CD14-positive monocyte (primary cell): Measurements from ENCODE around the gene NKIRAS2. TPM values are rescaled to one million over a fixed set of nuclear protein-coding genes. Genes with fewer than 3 reads are reported as not detected.

Experiments
- DNase-seq, 3 donors: peaks; one replicate each; pipeline ENCODE4 v3.0.0-alpha.2; 2011 to 2022
- H2AFZ ChIP-seq: 2 replicates; pipeline ENCODE4 v1.6.0; 2012; ENCODE audit warnings: mild to moderate bottlenecking, low read depth, low read length, inconsistent platforms; ENCODE audit not compliant: insufficient read depth, poor library complexity, severe bottlenecking
- H3K27ac ChIP-seq, 2 donors: 1 replicate in 1 of 2; 2 replicates in 1 of 2; pipeline ENCODE4 v1.5.1; 2012 to 2013; ENCODE audit warnings: low read length in 2 of 2, control low read depth in 1 of 2, inconsistent platforms in 1 of 2, low read depth in 1 of 2, mild to moderate bottlenecking in 1 of 2
- H3K27me3 ChIP-seq, 2 donors: one replicate each; pipeline versions ENCODE4 v1.6.0 to v1.6.1; 2011 to 2013; ENCODE audit warnings: low read length in 2 of 2; ENCODE audit not compliant: control insufficient read depth in 2 of 2, insufficient read depth in 2 of 2
- H3K36me3 ChIP-seq, 2 donors: replicated peaks in 1 of 2; 1 replicate in 1 of 2; 2 replicates in 1 of 2; pipeline versions ENCODE4 v1.5.1 to v1.6.1; 2012 to 2013; ENCODE audit warnings: low read length in 2 of 2, control low read depth in 1 of 2, inconsistent platforms in 1 of 2, mild to moderate bottlenecking in 1 of 2; ENCODE audit not compliant: insufficient read depth in 2 of 2, control insufficient read depth in 1 of 2
- H3K4me1 ChIP-seq, 2 donors: 1 replicate in 1 of 2; 2 replicates in 1 of 2; pipeline versions ENCODE4 v1.5.1 to v1.6.1; 2012 to 2013; ENCODE audit warnings: low read length in 2 of 2, control low read depth in 1 of 2, inconsistent platforms in 1 of 2, mild to moderate bottlenecking in 1 of 2, moderate library complexity in 1 of 2; ENCODE audit not compliant: insufficient read depth in 2 of 2, control insufficient read depth in 1 of 2
- H3K4me2 ChIP-seq: replicated peaks from 2 replicates; pipeline ENCODE3; 2012; ENCODE audit warnings: low read length, moderate library complexity, mild to moderate bottlenecking; ENCODE audit not compliant: poor library complexity, severe bottlenecking; ENCODE audit errors: extremely low read depth
- H3K4me3 ChIP-seq, 3 experiments: fragments of 200-600 bp in 1 of 3; sonication (generic) in 1 of 3; replicated peaks in 1 of 3; 1 replicate in 2 of 3; 2 replicates in 1 of 3; pipeline ENCODE4 v1.5.1; 2011 to 2013; ENCODE audit warnings: low read length in 3 of 3, mild to moderate bottlenecking in 3 of 3, control low read depth in 2 of 3, low read depth in 2 of 3, inconsistent platforms in 1 of 3, moderate library complexity in 1 of 3
- H3K79me2 ChIP-seq: 2 replicates; pipeline ENCODE4 v1.6.0; 2012; ENCODE audit warnings: mild to moderate bottlenecking, control low read depth, inconsistent platforms, low read length, moderate library complexity; ENCODE audit not compliant: insufficient read depth
- H3K9ac ChIP-seq: 2 replicates; pipeline ENCODE4 v1.6.0; 2017; ENCODE audit warnings: low read length, mild to moderate bottlenecking; ENCODE audit not compliant: insufficient read depth, poor library complexity, severe bottlenecking
- H3K9me3 ChIP-seq, 2 donors: replicated peaks in 1 of 2; 1 replicate in 1 of 2; 2 replicates in 1 of 2; pipeline versions ENCODE4 v1.5.1 to v1.6.1; 2012 to 2013; ENCODE audit warnings: low read length in 2 of 2, control low read depth in 1 of 2; ENCODE audit not compliant: control insufficient read depth in 1 of 2, insufficient read depth in 1 of 2
- H4K20me1 ChIP-seq: 2 replicates; pipeline ENCODE4 v1.6.0; 2012; ENCODE audit warnings: mild to moderate bottlenecking, low read length, control low read depth, moderate library complexity; ENCODE audit not compliant: insufficient read depth
- H3K27ac Mint-ChIP-seq, 7 donors: one replicate each; pipeline ENCODE4 v1.8.0; 2020; ENCODE audit warnings: mild to moderate bottlenecking in 7 of 7, mixed read lengths in 7 of 7, moderate library complexity in 6 of 7, inconsistent platforms in 2 of 7
- H3K27me3 Mint-ChIP-seq, 3 donors: one replicate each; pipeline ENCODE4 v1.8.0; 2021 to 2022; ENCODE audit warnings: low read depth in 3 of 3, mild to moderate bottlenecking in 3 of 3, mixed read lengths in 3 of 3, moderate library complexity in 3 of 3, inconsistent platforms in 1 of 3
- H3K36me3 Mint-ChIP-seq, 2 donors: one replicate each; pipeline ENCODE4 v1.8.0; 2020; ENCODE audit warnings: mixed read lengths in 2 of 2, inconsistent platforms in 1 of 2, mild to moderate bottlenecking in 1 of 2
- H3K4me1 Mint-ChIP-seq: one replicate; pipeline ENCODE4 v1.8.0; 2020; ENCODE audit warnings: mild to moderate bottlenecking, mixed read lengths
- H3K4me3 Mint-ChIP-seq, 2 donors: one replicate each; pipeline ENCODE4 v1.8.0; 2020; ENCODE audit warnings: mild to moderate bottlenecking in 2 of 2, mixed read lengths in 2 of 2, moderate library complexity in 1 of 2
- H3K9me3 Mint-ChIP-seq, 7 donors: one replicate each; pipeline ENCODE4 v1.8.0; 2020 to 2022; ENCODE audit warnings: mixed read lengths in 7 of 7, mild to moderate bottlenecking in 6 of 7, moderate library complexity in 6 of 7, inconsistent platforms in 2 of 7
- CTCF ChIP-seq: fragments of 200-600 bp; IDR thresholded peaks from one replicate; pipeline ENCODE4 v1.8.0; 2022; ENCODE audit warnings: antibody characterized with exemption, mild to moderate bottlenecking
- WGBS: methylation state at CpG from one replicate; pipeline ENCODE4 v1.1.5; 2013; ENCODE audit warnings: missing lambda C conversion rate; ENCODE audit not compliant: insufficient coverage; 5-methylcytosine and 5-hydroxymethylcytosine counted together
- intact Hi-C, 2 donors: fragments of 100-400 bp; cut with micrococcal nuclease; formaldehyde crosslinking; loops; one replicate each; pipeline versions ENCODE4 v1.15.0 to v1.15.1; 2023
- polyA plus RNA-seq, 3 donors: library from polyadenylated mRNA; depleted of rRNA in 1 of 3; unstranded in 2 of 3; stranded (reverse) in 1 of 3; fragments of 300-500 nt in 2 of 3; fragments of >200 nt in 1 of 3; fragmentation: Illumina TruSeq in 2 of 3; gene quantifications; 1 replicate in 2 of 3; 2 replicates in 1 of 3; pipeline ENCODE4 v1.2.3, GENCODE V29; 2012 to 2021

NKIRAS2 gene
- polyA plus RNA-seq, 3 donors: 51.1 to 77.1 (median 69.9) TPM

- Mint-ChIP-seq H3K36me3 (peaks cover 9 to 12% of the 10 kb centered on the region in 2 donors), H3K9me3 (peaks cover 0 to 6% (median 0%) of the 10 kb centered on the region in 7 donors), H3K4me1 (peaks cover 46% of the 10 kb centered on the region), H3K27ac (peak overlapping the region in 2 of 7 donors; percentile 21 to 60), H3K4me3 (no peak overlapping the region), H3K27me3 (peaks cover 0 to 5% (median 4%) of the 10 kb centered on the region in 3 donors)
- Histone ChIP-seq H3K9ac (no peak overlapping the region), H3K36me3 (no peaks in the 10 kb centered on the region), H3K9me3 (no peaks in the 10 kb centered on the region), H3K79me2 (peaks cover 5% of the 10 kb centered on the region), H3K4me2 (no peak overlapping the region), H3K27ac (no peak overlapping the region), H4K20me1 (no peaks in the 10 kb centered on the region), H3K4me1 (peaks cover 40 to 47% of the 10 kb centered on the region in 2 donors), H3K27me3 (no peaks in the 10 kb centered on the region), H2AFZ (no peak overlapping the region), H3K4me3 (no peak overlapping the region)
- no peak for TF ChIP-seq CTCF
- WGBS: 95% methylated on average over 6 of the region's 7 CpGs
- intact Hi-C loops: loop anchor here (5.0 to 10.0 kb wide), 4 partner anchors 34 to 156 kb away; partner anchors contain the start of genes HCRT (in 1 of the 2) and KCNH4 (in 1 of the 2)
- DNase-seq: no peak
Observed at GRCh38 chr17:42028791-42029127, 8.9 kb downstream of the NKIRAS2 start.

DNA sequence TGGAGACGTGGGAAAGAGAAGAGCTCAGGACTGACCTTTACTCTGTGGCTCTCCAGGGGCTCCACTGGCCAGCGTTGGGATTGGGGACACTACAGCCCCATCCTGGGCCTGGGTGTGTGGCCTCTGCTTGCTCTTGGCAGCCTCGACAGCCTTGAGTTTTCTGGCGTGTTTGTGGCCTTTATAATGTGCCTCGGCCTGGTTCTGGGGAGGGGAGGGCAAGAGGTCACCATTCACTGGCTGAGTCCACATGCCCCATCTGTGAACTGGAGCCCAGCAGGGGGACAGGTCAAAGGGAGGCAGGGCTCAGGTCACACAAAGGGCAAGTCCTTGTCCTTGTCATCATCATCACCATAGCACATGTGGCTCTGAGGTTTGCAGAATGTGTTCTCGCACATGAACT is 11.7 kb downstream of the NKIRAS2 start:
- no peak overlapping the region for H3K4me3 ChIP-seq
- Mint-ChIP-seq H3K36me3 (no peaks in the 10 kb centered on the region), H3K4me1 (peaks cover 21% of the 10 kb centered on the region), H3K4me3 (no peak overlapping the region), H3K27ac (no peak overlapping the region), H3K27me3 (peaks cover 0 to 9% (median 4%) of the 10 kb centered on the region in 3 donors), H3K9me3 (peaks cover 0 to 4% (median 0%) of the 10 kb centered on the region in 7 donors)
- no peak overlapping the region for H3K9ac ChIP-seq
- no peak for DNase-seq
- H3K27ac ChIP-seq: no peak overlapping the region
- H3K27me3 ChIP-seq: no peaks in the 10 kb centered on the region
- TF ChIP-seq CTCF: no peak
- intact Hi-C loops: no loop called here
- WGBS: 97% methylated on average over 5 of the region's 6 CpGs
- H3K79me2 ChIP-seq: no peaks in the 10 kb centered on the region
- no peaks in the 10 kb centered on the region for H3K9me3 ChIP-seq
- H2AFZ ChIP-seq: no peak overlapping the region
- H3K4me1 ChIP-seq: peaks cover 12 to 19% of the 10 kb centered on the region in 2 donors
- no peak overlapping the region for H3K4me2 ChIP-seq
- H3K36me3 ChIP-seq: no peaks in the 10 kb centered on the region
- no peaks in the 10 kb centered on the region for H4K20me1 ChIP-seq
